ENCODE data around the gene AGRN. TPM values are rescaled to one million over a fixed set of nuclear protein-coding genes. Genes with fewer than 3 reads are reported as not detected.
A peak's percentile ranks its signal among the peaks of the same experiment; 100 is the strongest.
"Not testable (repeated sequence)": the region's sequence is repeated elsewhere in the genome, so short reads cannot be mapped to it uniquely, and the experiment has no call there.

Gene AGRN
- total RNA-seq, 1 donor from 2014 or later, result 68.4 TPM

DNA sequence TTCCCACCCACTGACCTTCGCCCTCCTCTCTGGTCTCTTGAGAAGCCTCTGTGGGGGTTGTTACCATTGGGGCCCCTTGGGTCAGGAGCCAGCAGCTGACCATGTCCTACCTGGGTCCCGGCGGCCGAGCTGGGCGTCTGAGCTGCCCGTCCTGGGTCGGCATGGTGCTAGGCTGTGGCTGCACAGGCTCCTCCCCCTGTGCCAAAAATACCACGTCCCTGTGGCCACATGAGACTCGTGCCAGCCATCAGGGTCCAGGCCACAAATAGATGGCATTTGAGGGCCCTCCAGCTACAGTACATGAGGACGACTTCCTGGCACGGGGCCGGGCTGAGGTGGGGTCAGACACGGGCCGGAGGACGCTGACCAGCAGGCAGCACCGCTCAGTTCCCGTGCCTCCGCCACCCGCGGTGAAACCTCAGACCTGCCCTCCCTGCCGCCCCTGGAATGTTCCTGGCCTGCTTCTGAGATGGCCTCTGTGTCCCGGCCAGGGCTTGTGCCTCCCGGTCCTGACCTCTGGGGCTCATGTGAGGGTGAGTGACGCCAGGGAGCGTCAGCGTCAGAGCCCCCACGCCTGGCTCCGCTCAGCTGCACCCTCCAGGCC lies 37.9 kb upstream of the AGRN start, which contains the start of gene PERM1:
Gene PERM1 (minus strand): TSS at position 139 of the 604 bp plus-strand sequence. CDS start 1,064 bp downstream, outside the sequence.
- no peak for DNase-seq (ENCODE audit: low spot score)

DNA sequence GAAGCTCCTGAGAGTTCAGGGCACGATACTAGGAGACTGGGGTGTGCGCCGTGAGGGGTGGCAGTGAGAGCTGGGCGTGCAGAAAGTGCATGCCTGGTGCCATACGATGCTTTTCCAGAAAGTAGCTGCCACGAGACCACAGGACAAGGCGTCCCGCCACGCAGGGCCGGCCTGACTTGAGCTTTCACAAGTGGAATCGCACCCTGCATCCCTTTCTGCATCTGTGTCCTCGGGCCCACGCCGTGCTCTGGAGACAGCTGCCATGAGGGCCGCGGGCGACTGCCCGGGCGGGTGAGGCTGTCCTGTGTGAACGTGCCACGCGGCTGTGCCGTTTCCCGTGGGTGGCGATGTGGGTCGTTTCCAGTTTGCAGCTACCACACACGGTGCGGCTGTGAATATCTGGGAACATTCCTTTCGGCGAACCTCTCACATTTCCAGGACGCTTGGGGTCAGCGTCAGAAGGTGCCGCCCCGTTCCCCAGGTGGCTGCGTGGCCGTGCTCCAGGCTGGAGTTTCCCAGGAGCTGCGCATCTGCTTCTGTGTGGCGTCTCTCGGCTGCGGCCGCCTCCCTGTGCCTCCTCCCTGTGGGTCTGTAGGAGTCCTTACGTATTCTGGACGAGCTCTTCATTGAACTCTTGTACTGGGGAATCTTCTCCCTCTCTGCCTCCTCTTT lies 37.0 kb upstream of the AGRN start:
- no peak for DNase-seq (ENCODE audit: low spot score)

DNA sequence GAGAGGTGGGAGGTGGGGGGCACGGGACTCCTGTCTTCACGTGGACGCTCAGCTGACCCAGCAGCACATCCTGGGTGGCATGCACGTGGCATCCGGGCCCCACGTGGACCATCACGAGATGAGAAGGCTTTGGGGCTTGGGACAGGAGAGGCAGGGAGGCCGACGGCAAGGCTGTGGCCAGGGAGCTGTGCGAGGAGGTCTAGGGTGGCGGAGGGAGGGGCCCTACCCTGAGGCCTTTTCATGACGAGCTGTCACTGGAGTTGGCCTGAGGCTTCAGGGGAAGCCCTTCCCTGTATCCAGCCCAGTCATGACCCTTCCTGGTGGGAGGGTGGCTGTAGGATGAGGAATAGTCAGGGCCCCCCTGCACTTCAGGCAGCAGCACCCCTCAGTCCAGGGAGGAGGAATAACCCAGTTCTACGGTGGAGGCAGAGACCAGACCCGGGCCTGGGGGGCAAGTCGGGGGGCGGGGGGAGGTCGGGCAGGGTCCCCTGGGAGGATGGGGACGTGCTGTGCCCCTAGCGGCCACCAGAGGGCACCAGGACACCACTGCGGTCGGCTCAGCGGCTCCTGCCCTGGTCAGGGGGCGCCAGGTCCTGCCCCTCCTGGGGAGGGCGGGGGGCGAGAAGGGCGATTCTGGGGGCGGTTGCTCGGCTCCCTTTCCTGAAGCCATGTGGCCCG lies 36.0 kb upstream of the AGRN start:
- DNase-seq (ENCODE audit: low spot score), result no peak

DNA sequence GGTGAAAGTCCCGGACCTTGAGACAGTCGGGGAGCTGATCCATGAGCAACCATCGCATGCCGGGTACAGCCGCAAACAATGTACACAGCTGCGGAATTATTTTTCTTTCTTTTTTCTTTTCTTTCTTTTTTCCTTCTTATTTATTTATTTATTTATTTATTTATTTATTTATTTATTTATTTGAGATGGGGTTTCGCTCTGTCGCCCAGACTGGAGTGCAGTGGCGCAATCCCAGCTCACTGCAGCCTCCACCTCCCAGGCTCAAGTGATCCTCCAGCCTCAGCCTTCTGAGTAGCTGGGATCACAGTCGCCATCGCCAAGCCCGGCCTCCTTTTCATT lies 35.5 kb upstream of the AGRN start:
- DNase-seq (ENCODE audit: low spot score), result no peak

DNA sequence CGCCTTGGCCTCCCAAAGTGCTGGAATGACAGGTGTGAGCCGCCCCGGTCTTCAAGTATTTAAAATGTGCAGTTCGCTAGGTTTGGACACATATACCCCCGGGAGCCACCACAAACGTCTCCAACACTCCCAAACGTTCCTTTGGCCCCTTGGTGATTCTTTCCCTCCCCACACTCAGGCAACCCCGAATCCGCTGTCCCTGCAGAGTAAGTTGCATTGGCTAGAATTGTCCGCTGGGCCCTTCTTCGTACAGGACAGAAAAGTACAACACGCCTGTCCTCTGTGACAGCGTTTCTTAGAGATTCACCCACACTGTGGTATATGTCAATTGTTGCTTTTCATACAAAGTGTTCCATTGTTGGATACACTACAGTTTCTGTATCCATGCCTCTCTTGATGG lies 34.8 kb upstream of the AGRN start:
- no peak for DNase-seq (ENCODE audit: low spot score)

DNA sequence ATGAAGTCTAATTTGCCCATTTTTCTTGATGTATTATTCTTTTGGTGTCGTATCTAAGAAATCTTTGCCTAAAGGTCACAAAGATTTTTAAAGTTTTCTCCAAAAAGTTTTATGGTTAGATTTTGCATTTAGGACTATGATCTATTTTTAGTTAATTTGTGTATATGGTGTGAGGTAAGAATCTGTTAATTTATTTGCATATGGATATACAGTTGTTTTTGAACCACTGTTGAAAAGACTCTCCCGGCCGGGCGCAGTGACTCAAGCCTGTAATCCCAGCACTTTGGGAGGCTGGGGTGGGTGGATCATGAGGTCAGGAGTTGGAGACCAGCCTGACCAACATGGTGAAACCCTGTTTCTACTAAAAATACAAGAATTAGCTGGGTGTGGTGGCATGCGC lies 31.9 kb upstream of the AGRN start:
- DNase-seq (ENCODE audit: low spot score), result not testable (repeated sequence)

DNA sequence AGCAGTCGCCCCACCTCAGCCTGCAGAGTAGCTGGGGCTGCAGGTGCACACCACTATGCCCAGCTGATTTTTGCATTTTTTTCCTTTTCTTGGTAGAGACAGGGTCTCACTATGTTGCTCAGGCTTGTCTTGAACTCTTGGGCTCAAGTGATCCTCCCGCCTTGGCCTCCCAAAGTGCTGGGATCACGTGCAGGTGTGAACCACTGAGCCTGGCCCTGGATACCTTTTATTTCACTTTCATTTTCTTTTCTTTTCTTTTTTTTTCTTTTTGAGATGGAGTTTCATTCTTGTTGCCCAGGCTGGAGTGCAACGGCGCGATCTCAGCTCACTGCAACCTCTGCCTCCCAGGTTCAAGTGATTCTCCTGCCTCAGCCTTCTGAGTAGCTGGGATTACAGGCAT lies 28.6 kb upstream of the AGRN start:
- DNase-seq (ENCODE audit: low spot score), result not testable (repeated sequence)

DNA sequence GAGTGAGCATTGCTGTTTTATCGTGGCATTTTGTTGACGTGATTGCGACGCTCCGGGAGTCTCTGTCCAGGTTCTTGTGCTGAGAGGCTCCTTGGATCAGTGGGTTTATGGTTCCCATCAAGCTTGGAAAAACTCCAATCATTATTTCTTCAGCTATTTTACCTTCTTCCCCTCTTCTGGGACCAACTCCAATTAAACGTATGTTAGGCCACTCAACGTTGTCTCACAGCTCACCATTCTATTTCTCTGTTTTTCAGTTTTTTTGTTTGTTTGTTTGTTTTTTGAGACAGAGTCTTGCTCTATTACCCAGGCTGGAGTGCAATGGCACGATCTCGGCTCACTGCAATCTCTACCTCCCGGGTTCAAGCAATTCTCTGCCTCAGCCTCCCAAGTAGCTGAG lies 28.0 kb upstream of the AGRN start:
- DNase-seq (ENCODE audit: low spot score), result no peak

DNA sequence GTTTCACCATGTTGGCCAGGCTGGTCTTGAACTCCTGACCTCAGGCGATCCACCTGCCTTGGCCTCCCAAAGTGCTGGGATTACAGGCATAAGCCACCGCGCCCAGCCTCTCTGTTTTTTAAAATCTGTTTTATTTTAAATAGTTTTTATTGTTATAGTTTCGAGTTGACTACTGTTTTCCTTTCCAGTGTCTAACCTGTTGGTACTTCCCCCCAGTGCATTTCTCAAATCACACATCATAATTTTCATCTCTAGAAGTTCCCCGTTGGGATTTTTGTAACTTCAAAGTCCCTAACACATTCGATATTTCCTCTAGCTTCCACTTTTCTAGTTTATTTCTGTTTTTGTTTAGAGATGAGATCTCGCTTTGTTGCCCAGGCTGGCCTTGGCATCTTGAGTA lies 27.6 kb upstream of the AGRN start:
- no peak for DNase-seq (ENCODE audit: low spot score)

DNA sequence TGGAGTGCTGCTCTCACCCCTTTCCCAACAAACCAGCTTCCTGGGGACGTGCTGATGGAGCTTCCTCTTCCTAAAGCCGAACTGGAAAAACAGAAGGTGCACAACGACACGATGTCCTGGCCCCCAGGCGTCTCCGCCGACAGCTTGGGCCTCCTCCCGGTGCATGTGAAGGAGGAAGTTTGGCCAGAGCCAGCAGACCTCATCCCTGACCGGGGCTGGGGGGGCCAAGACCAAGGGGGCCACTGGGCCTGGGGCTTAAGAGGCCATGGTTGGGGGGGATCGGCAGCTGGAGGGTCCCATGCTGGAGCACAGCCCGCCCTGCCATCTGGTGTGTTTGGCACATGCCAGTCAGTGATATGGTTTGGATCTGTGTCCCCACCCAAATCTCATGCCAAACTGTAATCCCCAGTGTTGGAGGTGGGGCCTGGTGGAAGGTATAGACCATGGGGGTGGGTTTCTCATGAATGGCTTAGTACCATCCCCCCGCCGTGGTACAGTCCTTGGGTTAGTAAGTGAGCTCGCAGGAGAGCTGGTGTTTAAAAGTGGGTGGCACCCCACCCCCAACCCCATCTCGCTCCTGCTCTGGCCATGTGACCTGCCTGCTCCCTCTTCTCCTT lies 26.4 kb upstream of the AGRN start:
- DNase-seq (ENCODE audit: low spot score), result no peak

DNA sequence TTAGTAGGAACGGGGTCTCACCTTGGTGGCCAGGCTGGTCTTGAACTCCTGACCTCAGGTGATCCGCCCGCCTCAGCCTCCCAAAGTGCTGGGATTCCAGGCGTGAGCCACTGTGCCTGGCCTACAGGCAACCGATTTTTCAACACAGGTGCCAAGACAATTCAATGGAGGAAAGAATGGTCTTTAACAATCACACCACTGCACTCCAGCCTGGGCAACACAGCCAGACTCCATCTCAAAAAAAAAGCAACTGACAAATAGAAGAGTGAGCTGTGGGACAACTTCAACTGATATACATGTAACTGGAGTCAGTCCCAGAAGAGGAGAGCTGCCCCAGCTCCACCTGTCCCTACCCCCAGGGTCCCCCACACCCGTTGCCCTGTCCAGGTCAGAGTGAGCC lies 25.4 kb upstream of the AGRN start:
- DNase-seq (ENCODE audit: low spot score), result not testable (repeated sequence)

DNA sequence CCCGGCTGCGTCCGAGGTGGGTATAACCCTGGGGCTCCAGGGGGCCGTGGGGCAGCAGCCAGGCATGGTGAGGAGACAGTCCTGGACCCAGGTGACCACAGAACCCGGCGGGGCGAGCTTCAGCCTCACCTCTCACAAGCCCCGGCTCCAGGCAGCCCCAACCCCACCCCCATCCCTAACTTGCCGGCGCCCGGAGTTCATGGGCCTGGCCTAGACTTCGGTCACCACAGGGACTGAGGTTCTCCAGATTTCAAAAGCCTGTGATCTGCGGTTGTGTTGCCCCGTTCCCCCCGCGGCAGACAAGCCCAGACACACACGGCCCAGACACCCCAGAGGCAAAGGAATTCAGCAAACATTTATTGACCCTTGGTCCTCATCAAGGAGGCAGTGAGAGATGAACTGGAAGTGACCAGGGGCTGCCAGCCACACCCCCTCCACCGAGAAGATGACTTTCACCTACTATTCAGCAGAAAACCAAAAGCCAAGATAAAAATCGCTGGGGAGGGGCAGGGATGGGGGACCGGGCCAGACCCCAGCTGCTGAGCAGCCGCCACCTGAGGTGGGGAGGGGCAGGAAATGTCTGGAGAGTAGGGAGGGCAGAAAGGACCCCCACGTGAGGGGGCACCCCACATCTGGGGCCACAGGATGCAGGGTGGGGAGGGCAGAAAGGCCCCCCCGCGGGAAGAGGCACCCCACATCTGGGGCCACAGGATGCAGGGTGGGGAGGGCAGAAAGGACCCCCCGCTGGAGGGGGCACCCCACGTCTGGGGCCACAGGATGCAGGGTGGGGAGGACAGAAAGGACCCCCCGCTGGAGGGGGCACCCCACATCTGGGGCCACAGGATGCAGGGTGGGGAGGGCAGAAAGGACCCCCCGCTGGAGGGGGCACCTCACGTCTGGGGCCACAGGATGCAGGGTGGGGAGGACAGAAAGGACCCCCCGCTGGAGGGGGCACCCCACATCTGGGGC lies 24.0 kb upstream of the AGRN start:
- DNase-seq (ENCODE audit: low spot score), result no peak

DNA sequence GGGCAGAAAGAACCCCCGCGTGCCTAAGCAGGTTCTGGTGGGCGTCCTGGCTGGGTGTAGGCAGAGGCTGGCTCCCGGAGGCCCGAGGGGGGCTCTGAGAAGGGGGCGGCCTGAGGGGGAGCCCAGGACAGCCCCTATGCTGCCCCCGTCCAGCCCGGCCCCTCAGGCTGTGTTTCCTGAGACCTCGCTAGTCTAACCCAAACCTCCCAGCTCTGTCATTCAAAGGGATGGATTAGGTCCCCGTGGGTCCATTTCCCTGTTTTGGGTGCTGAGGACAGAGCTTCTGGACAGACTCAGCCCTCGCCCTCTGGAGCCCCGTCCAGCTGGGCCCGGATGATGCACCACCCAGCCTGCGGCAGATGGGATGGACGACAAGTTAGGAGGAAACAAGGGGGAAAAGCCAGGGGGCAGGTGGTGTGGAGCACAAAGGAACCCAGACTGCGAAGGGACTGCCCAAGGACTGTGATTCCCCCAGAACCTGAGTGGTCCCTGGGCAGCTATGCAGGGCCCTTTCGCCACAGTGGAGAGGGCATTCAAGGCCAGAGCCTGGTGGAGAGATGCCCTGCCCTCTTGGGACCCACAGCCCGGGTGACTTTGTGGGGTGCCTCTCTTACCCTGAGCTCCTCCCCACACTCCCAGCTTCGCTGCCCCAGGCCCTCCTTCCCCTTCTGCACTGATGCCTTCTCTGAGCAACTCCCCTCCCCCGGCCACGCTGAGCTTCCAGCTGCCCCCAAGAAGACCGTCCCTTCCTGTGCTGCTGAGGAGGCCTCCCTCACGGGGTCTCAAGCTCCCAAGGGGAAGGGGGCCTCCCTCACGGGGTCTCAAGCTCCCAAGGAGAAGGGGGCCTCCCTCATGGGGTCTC lies 22.8 kb upstream of the AGRN start:
- no peak for DNase-seq (ENCODE audit: low spot score)

DNA sequence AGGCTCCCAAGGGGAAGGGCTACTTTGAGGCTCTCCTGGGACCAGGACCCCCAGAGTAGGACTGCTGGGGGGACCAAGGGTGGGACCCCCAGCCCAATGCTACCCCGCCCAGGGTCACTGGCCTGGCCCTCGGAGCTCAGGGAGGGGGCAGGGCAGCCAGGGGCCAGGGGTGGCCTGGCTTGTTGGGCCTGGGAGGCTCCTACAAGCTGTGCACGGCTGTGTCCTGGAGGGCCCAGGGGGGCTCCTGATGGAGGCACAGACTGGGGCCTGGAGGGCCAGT lies 22.3 kb upstream of the AGRN start:
- DNase-seq (ENCODE audit: low spot score), result no peak

DNA sequence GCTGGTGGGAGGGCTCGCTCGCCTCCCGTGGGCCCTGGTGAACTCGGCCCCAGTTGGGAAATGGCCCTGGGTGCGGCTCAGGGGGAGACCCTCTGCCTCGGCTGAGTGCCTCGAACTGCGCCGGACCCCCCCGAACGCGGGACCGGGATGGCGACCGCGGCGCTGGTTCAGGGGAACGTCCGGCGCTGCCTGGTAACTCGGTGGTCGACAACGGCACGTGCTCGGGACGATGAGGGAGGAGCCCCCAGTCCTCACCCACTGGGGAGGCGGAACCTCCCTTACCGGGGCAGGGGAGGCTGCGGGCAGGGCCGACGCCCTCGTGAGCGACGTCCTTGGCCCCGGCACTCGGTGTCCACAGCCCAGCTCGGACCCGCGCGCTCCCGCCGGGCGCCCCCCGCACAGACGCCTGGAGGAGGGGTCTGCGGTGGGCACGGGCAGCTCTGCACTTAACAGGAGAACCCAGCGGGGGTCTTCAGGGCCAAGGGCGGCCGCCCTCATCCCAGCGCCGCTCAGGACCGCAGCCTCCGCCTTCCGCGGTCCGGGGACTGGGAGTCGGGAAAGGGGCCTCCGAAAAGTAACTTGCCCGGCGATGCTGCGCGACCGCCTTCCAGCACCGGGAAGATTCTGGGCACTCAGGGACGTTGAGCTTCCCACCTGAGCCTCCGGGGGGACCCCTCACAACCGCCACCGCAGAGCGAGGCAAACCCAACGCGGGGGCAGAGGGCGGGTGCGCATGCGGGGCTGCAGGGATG lies 21.8 kb upstream of the AGRN start:
- no peak for DNase-seq (ENCODE audit: low spot score)

DNA sequence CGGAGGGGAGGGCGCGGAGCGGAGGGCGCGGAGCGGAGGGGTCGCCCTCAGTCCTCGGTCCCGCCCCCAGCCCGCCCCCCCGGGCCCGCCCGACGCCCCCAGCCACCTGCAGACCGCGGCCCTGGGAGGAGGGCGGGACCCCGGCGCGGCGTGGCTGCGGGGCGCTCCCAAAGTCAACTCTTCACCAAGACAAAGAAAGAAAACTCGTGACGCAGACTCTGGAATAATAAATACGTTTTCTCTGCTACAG lies 21.2 kb upstream of the AGRN start:
- no peak for DNase-seq (ENCODE audit: low spot score)

DNA sequence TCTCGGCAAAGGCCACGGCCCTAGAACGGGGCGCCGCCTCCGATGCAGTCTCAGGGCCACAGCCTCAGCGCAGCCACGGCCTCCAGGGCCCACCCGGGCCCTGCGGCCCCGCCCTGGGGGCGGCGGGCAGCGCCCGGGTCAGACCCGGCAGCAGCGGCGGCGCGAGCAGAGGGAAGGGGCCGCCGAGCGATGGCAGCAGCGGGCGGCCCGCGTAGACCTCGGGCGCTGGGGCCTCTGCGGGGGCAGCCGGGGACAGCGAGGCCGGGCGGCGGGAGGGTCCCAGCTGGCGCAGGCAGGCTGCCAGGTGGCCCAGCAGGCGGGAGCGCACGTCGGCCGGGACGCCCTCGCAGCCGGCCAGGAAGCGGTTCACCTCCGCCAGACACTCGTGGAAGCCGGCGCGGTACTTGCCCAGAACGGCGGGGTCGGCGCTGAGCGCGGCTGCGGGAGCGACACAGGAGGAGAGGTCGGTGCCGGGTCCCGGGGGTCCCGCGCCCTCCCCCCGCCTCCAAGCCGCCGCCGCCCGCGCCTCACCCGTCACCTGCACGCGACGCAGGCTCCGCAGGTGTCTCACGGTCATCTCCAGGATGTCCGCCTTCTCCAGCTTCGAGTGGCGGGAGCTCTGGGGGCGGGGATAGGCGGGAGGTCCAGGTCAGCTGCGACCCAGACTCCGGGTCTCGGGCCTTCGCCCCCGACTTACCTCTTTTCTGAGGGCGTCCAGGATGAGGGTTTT lies 20.8 kb upstream of the AGRN start:
- DNase-seq (ENCODE audit: low spot score), result peak; percentile 23

DNA sequence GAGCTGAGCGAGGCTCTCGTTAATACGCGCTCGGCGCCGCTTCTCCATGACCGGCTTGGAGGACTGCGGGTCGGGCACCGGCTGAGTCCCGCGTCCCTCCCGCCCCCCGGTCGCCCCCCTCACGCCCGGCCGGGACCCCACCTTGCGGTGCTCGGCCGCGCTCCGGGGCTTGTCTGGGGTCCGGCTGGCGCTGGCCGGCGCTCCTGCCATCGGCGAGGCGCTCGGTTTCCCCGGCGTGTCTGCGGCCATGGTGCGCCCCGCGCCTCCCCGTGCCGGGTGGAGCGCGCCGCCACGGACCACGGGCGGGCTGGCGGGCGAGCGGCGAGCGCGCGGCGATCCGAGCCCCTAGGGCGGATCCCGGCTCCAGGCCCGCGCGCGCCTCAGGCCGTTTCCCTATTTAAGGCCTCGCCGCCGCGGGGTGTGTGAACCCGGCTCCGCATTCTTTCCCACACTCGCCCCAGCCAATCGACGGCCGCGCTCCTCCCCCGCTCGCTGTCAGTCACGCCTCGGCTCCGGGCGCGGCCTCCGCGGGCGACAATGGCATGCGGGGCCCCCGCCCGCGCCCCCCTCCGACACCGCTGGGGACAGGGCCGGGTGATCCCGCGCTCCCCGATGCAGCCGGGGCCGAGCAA lies 20.1 kb upstream of the AGRN start, which contains the start of gene HES4:
Gene HES4 (minus strand): TSS at position 373 of the 632 bp plus-strand sequence. CDS start 124 bp downstream, at position 249.
- DNase-seq (ENCODE audit: low spot score), result peak; percentile 94

All from umbilical cord (tissue), 2 donors.